Heart left ventricle (tissue), 16 donors: ENCODE results near the gene CD53. TPM values are rescaled to one million over a fixed set of nuclear protein-coding genes. Genes with fewer than 3 reads are reported as not detected.

Source experiments
- ATAC-seq, 4 donors: fragments of 200-7000 bp; cut with Tn5 transposase; one replicate each; pipeline ENCODE4 v1.9.1; 2020 to 2022; ENCODE audit warnings: moderate library complexity in 4 of 4, mild to moderate bottlenecking in 3 of 4, moderate number of reproducible peaks in 1 of 4
- DNase-seq, 5 donors: peaks; one replicate each; pipeline ENCODE4 v3.0.0-alpha.2; 2020
- H3K27ac ChIP-seq, 12 donors: fragments of 200-600 bp; sonication (generic) in 4 of 12; one replicate each; pipeline versions ENCODE4 v1.5.0 to v1.8.0; 2016 to 2022; ENCODE audit warnings: mild to moderate bottlenecking in 2 of 12
- H3K27me3 ChIP-seq, 9 donors: fragments of 200-600 bp; sonication (generic) in 2 of 9; one replicate each; pipeline versions ENCODE4 v1.5.1 to v1.8.0; 2016 to 2022; ENCODE audit warnings: mild to moderate bottlenecking in 3 of 9
- H3K36me3 ChIP-seq, 9 donors: fragments of 200-600 bp; sonication (generic) in 2 of 9; one replicate each; pipeline versions ENCODE4 v1.5.0 to v1.8.0; 2018 to 2022; ENCODE audit warnings: mild to moderate bottlenecking in 2 of 9
- H3K4me1 ChIP-seq, 12 donors: fragments of 200-600 bp; sonication (generic) in 4 of 12; one replicate each; pipeline versions ENCODE4 v1.5.0 to v1.8.0; 2016 to 2022; ENCODE audit warnings: mild to moderate bottlenecking in 3 of 12
- H3K4me3 ChIP-seq, 12 donors: fragments of 200-600 bp; sonication (generic) in 4 of 12; one replicate each; pipeline versions ENCODE4 v1.5.0 to v1.8.0; 2017 to 2022; ENCODE audit warnings: mild to moderate bottlenecking in 9 of 12, moderate library complexity in 4 of 12
- H3K9me3 ChIP-seq, 12 donors: fragments of 200-600 bp; sonication (generic) in 4 of 12; one replicate each; pipeline versions ENCODE4 v1.5.0 to v1.8.0; 2016 to 2022; ENCODE audit warnings: mild to moderate bottlenecking in 1 of 12
- POLR2A ChIP-seq, 2 donors: fragments of 450-650 bp; IDR thresholded peaks; one replicate each; pipeline ENCODE4 v1.6.1; 2017; ENCODE audit warnings: antibody characterized with exemption in 2 of 2, mild to moderate bottlenecking in 2 of 2, moderate library complexity in 2 of 2
- WGBS, 4 donors: extraction: QIAGEN DNeasy Blood & Tissue Kit in 2 of 4; methylation state at CpG; one replicate each; pipeline versions ENCODE4 v1.1.5 to v1.1.7; 2013 to 2018; 5-methylcytosine and 5-hydroxymethylcytosine counted together
- intact Hi-C, 10 donors: fragments of 100-400 bp; cut with DNase I; formaldehyde crosslinking; loops; one replicate each; pipeline versions ENCODE4 v1.11.1 to v1.14.2; 2022
- polyA plus RNA-seq, 2 donors: library from polyadenylated mRNA; stranded (reverse); fragments of 200-250 nt; gene quantifications; one replicate each; pipeline ENCODE4 v1.2.3, GENCODE V29; 2013
- total RNA-seq, 9 donors: library from RNA; depleted of rRNA in 2 of 9; stranded (reverse); fragments of >200 nt in 2 of 9; fragmentation: NEBNext Ultra II Directional in 3 of 9; extraction: Animal tissue kit (Norgen Biotek cat#: 25700) in 3 of 9; gene quantifications; one replicate each; pipeline versions ENCODE4 v1.1.0 to v1.2.4, GENCODE V29; 2016 to 2023
- TF ChIP-seq, protein P1 (sequence below), 12 donors: fragments of 200-600 bp; sonication (generic) in 4 of 12; IDR thresholded peaks; one replicate each; pipeline versions ENCODE4 v1.5.0 to v1.8.0; 2018 to 2022; ENCODE audit warnings: antibody characterized with exemption in 12 of 12, mild to moderate bottlenecking in 5 of 12
- donor health status: ischemic (EF 13 %, LVEDD 7.1; RV severe dilation, severe dysfunction).
- donor health status: healthy with polysubstance abuse.
- donor health status: DM: no; HTN: yes; CAD: no.
- donor health status: DM: no; HTN: no; CAD: no.
- donor health status: ischemic (EF 25% LVEDD 6.9; RV normal size, moderate dysfunction).
- donor health status: ischemic (EF 25% LVEDD 5.7; RV mildly dilated, moderate dysfunction).
- donor health status: healthy.
- donor health status: DM: yes; HTN: yes; CAD: no.
- donor health status: ischemic (EF 35%, LVEDD 5.7; RV mildly dilated, moderate dysfunction).
- donor health status: nonischemic (EF 11% LVEDD 7.7; RV severe dilation, severe dysfunction).
- donor health status: DM: yes; HTN: yes; CAD: no.
- donor health status: PGD.
- donor health status: ischemic (EF 29% LVEDD 5.4; RV normal size, mild dysfunction).
- donor health status: nonischemic (EF 23%, LVEDD 6.1; RV moderate dilation, normal function).

CD53 gene
- total and polyA plus RNA-seq, 11 donors, result 3.7 to 101 (median 8.0) TPM

GRCh38 chr1:110916669-110917306, 43.8 kb downstream of the CD53 start:
- intact Hi-C loops, result no loop called here
- no peak overlapping the region for H3K27ac ChIP-seq
- WGBS, 4 donors, result 27 to 42% (median 39%) methylated on average over 2 of the region's 2 CpGs
- TF ChIP-seq, protein P1, sequence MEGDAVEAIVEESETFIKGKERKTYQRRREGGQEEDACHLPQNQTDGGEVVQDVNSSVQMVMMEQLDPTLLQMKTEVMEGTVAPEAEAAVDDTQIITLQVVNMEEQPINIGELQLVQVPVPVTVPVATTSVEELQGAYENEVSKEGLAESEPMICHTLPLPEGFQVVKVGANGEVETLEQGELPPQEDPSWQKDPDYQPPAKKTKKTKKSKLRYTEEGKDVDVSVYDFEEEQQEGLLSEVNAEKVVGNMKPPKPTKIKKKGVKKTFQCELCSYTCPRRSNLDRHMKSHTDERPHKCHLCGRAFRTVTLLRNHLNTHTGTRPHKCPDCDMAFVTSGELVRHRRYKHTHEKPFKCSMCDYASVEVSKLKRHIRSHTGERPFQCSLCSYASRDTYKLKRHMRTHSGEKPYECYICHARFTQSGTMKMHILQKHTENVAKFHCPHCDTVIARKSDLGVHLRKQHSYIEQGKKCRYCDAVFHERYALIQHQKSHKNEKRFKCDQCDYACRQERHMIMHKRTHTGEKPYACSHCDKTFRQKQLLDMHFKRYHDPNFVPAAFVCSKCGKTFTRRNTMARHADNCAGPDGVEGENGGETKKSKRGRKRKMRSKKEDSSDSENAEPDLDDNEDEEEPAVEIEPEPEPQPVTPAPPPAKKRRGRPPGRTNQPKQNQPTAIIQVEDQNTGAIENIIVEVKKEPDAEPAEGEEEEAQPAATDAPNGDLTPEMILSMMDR (IDR thresholded peaks at IDR 0.05), result no peak
- no peak for TF ChIP-seq POLR2A (IDR thresholded peaks at IDR 0.05)
- H3K4me3 ChIP-seq, result no peak overlapping the region
- no peaks in the 10 kb centered on the region for H3K27me3 ChIP-seq
- ATAC-seq, result no peak
- peaks cover 0 to 9% (median 0%) of the 10 kb centered on the region in 12 donors for H3K4me1 ChIP-seq
- peaks cover 0 to 23% (median 6%) of the 10 kb centered on the region in 12 donors for H3K9me3 ChIP-seq
- no peak for DNase-seq
- no peaks in the 10 kb centered on the region for H3K36me3 ChIP-seq

DNA sequence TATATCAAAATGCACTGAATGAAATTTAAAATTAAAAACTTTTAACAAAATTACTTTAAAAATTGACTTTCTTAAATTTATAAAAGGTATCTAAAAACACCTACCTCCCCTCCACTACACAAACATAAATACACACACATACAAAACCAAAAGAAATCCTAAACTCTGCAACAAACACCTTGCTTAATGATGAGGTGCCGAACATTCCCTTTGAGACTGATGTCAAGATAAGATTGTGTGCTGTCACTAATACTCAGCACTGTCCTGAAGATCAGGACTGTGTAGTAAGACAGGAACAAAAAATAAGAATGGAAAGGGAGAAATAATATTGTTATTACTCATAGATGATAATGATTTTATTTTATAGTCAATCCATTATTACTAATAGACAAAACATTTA, 45.1 kb downstream of the CD53 start:
- no peaks in the 10 kb centered on the region for H3K27me3 ChIP-seq
- no peak overlapping the region for H3K27ac ChIP-seq
- intact Hi-C loops, result no loop called here
- TF ChIP-seq, protein P1 (IDR thresholded peaks at IDR 0.05), result no peak
- no peak for TF ChIP-seq POLR2A (IDR thresholded peaks at IDR 0.05)
- H3K9me3 ChIP-seq, result peaks cover 0 to 14% (median 1%) of the 10 kb centered on the region in 12 donors
- no peaks in the 10 kb centered on the region for H3K36me3 ChIP-seq
- H3K4me1 ChIP-seq, result peaks cover 0 to 9% (median 0%) of the 10 kb centered on the region in 12 donors
- DNase-seq (no peak), ATAC-seq (no peak)
- WGBS, 4 donors, result 79 to 85% (median 82%) methylated on average over 1 of the region's 1 CpG
- no peak overlapping the region for H3K4me3 ChIP-seq

- H3K27me3 ChIP-seq, result no peaks in the 10 kb centered on the region
Observed at GRCh38 chr1:110921953-110922352, 49.0 kb downstream of the CD53 start.

GRCh38 chr1:110927484-110928075, 54.6 kb downstream of the CD53 start:
- Histone ChIP-seq H3K27ac (no peak overlapping the region), H3K4me3 (no peak overlapping the region), H3K4me1 (no peaks in the 10 kb centered on the region), H3K9me3 (peaks cover 0 to 24% (median 0%) of the 10 kb centered on the region in 12 donors), H3K27me3 (no peaks in the 10 kb centered on the region), H3K36me3 (no peaks in the 10 kb centered on the region)
- intact Hi-C loops, result no loop called here
- WGBS, 4 donors, result 61 to 72% (median 64%) methylated on average over 2 of the region's 2 CpGs
- DNase-seq (no peak), ATAC-seq (no peak)
- no peak for TF ChIP-seq POLR2A (IDR thresholded peaks at IDR 0.05)
- TF ChIP-seq, protein P1 (IDR thresholded peaks at IDR 0.05), result no peak

More at GRCh38 chr1:110921953-110922352, 49.0 kb downstream of the CD53 start:
- ATAC-seq, result no peak
- DNase-seq, result no peak
- Histone ChIP-seq H3K27ac (no peak overlapping the region), H3K4me1 (peaks cover 0 to 2% (median 0%) of the 10 kb centered on the region in 12 donors), H3K4me3 (no peak overlapping the region), H3K9me3 (peaks cover 0 to 8% (median 0%) of the 10 kb centered on the region in 12 donors), H3K36me3 (no peaks in the 10 kb centered on the region)
- intact Hi-C loops, result no loop called here
- 85 to 94% (median 92%) methylated on average over 1 of the region's 1 CpG for WGBS, 4 donors
- TF ChIP-seq POLR2A (IDR thresholded peaks at IDR 0.05), result no peak
- TF ChIP-seq, protein P1 (IDR thresholded peaks at IDR 0.05), result no peak
